ENCODE data around the gene FKBP1B. TPM values are rescaled to one million over a fixed set of nuclear protein-coding genes. Genes with fewer than 3 reads are reported as not detected.

FKBP1B gene
- 31.1 TPM for total RNA-seq (ENCODE audit: unreplicated experiment)
- long read RNA-seq, transcript FKBP1B-201 (4 exons, 952 nt), result major isoform, 19 of 34 reads
- long read RNA-seq, transcript FKBP1B-202 (4 exons, 1,010 nt), result minor isoform, 10 of 34 reads
- long read RNA-seq, partial matches to known transcripts, result 1 of 34 reads
- long read RNA-seq, other reads (novel, unspliced or antisense), result 4 of 34 reads

- H3K4me3 Mint-ChIP-seq (ENCODE audit: unreplicated experiment), result peak within 1 kb of the TSS; percentile 95
- no peak for TF ChIP-seq CTCF (IDR thresholded peaks at IDR 0.05; ENCODE audit: unreplicated experiment)
- DNase-seq (ENCODE audit: low spot score), result peak; percentile 65
These were observed at the start of gene FKBP1B for GRCh38 chr2:24049485-24050021. FKBP1B (plus strand) TSS chr2:24049741; CDS start chr2:24049850, 109 bp downstream.

GRCh38 chr2:24007693-24008092 lies 41.8 kb upstream of the FKBP1B start:
- Mint-ChIP-seq H3K27ac (ENCODE audit: unreplicated experiment) (no peak overlapping the region), H3K27me3 (ENCODE audit: unreplicated experiment) (peaks cover 8% of the 10 kb centered on the region), H3K4me1 (ENCODE audit: unreplicated experiment) (peaks cover 11% of the 10 kb centered on the region), H3K9me3 (ENCODE audit: unreplicated experiment) (no peaks in the 10 kb centered on the region), H3K4me3 (ENCODE audit: unreplicated experiment) (no peak overlapping the region), H3K36me3 (ENCODE audit: low read depth, unreplicated experiment) (no peaks in the 10 kb centered on the region)
- no peak for TF ChIP-seq CTCF (IDR thresholded peaks at IDR 0.05; ENCODE audit: unreplicated experiment)
- DNase-seq (ENCODE audit: low spot score), result no peak

More at GRCh38 chr2:24049485-24050021, at the start of gene FKBP1B:
- Mint-ChIP-seq H3K9me3 (ENCODE audit: unreplicated experiment) (no peaks in the 10 kb centered on the region), H3K27me3 (ENCODE audit: unreplicated experiment) (peaks cover 3% of the 10 kb centered on the region), H3K27ac (ENCODE audit: unreplicated experiment) (peak within 1 kb of the TSS; percentile 57), H3K4me1 (ENCODE audit: unreplicated experiment) (peaks cover 19% of the 10 kb centered on the region), H3K36me3 (ENCODE audit: low read depth, unreplicated experiment) (peaks cover 7% of the 10 kb centered on the region)

- Mint-ChIP-seq H3K4me3 (ENCODE audit: unreplicated experiment) (peak overlapping the region; percentile 68), H3K4me1 (ENCODE audit: unreplicated experiment) (peaks cover 15% of the 10 kb centered on the region), H3K27ac (ENCODE audit: unreplicated experiment) (no peak overlapping the region), H3K9me3 (ENCODE audit: unreplicated experiment) (no peaks in the 10 kb centered on the region), H3K36me3 (ENCODE audit: low read depth, unreplicated experiment) (no peaks in the 10 kb centered on the region), H3K27me3 (ENCODE audit: unreplicated experiment) (peaks cover 8% of the 10 kb centered on the region)
- no peak for TF ChIP-seq CTCF (IDR thresholded peaks at IDR 0.05; ENCODE audit: unreplicated experiment)
- DNase-seq (ENCODE audit: low spot score), result no peak
These were observed 40.7 kb upstream of the FKBP1B start for GRCh38 chr2:24008672-24009366.

GRCh38 chr2:24009367-24009679 lies 40.2 kb upstream of the FKBP1B start:
- Mint-ChIP-seq H3K27ac (ENCODE audit: unreplicated experiment) (no peak overlapping the region), H3K27me3 (ENCODE audit: unreplicated experiment) (peaks cover 8% of the 10 kb centered on the region), H3K36me3 (ENCODE audit: low read depth, unreplicated experiment) (no peaks in the 10 kb centered on the region), H3K4me3 (ENCODE audit: unreplicated experiment) (peak overlapping the region; percentile 68), H3K9me3 (ENCODE audit: unreplicated experiment) (no peaks in the 10 kb centered on the region), H3K4me1 (ENCODE audit: unreplicated experiment) (peaks cover 15% of the 10 kb centered on the region)
- no peak for TF ChIP-seq CTCF (IDR thresholded peaks at IDR 0.05; ENCODE audit: unreplicated experiment)
- no peak for DNase-seq (ENCODE audit: low spot score)

Data from endothelial cell (in vitro differentiated cells).